GM18507 (cell line): ENCODE measurements around the gene THSD4.

ENCODE experiments used
- DNase-seq: peaks from one replicate; pipeline ENCODE4 v3.0.0; 2011; ENCODE audit warnings: low read depth; ENCODE audit not compliant: insufficient read length; ENCODE audit errors: extremely low spot score
- FAIRE-seq: peaks from 2 replicates; lab custom pipeline; 2011; peaks lifted over from hg19 to GRCh38; lab: Jason Lieb, UNC

The THSD4 gene

GRCh38 chr15:71688509-71689094, 573.3 kb downstream of the THSD4 start:
- FAIRE-seq (no peak), DNase-seq (no peak)

DNA sequence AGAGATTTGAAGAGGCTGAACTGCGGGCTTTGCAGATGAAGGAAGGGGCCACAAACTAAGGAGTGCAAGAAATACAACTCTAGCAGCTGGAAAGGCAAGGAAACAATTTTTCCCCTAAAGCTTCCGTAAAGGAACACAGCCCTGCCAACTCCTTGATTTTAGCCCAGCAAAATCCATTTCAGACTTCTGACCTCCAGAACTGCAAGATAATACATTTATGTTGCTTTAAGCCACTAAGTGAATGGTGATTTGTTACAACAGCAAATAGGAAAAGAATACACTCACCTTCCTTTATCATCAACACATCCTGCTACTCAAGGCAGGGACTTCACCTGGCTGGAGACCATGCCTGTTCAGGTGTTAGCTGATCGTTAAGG, 575.8 kb downstream of the THSD4 start:
- DNase-seq (no peak), FAIRE-seq (no peak)

DNA sequence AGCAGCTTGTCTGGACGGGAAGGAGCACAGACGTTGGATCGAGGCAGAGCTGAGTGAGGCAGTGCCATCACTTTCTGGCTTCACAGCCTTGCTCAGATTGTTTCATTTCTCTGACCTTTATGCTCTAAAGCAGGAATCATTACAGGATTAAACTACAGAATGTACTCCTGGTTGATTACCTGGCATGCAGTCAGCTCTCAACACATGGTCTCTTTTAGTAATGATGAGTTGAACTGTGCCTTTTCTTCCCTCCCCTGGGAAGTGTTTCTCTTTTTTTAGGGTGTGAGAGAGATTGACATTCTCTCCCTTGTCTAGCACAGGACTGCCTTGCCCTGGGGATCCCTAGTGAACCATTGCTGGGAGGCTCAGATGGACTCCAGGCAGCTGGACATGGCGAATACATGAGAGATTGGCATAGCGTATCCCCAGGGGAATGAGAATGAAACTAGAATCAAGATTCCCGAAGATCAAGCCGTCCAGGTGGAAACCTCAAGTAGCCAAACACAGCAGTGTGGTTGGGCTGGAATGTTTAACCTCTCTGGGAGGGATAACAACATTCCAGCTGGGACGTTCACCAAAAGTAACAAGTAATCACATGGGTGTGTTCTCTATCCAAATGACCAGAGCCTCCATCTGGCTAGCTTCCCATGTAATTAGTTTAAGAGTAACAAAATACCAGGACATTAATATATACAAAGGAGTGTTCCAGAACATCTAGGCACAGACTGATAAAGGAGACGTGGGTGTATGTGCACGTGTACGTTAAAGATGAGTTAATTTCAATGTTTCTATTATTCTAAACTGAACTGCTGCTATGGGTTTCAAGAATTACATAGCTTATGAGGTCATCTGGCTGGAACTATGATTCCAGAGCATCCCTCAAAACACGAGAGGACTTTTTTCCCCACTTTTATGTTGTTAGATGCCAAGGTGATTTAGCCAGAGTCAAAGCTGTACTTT, 576.5 kb downstream of the THSD4 start:
- no peak for FAIRE-seq
- DNase-seq: no peak

- DNase-seq (no peak), FAIRE-seq (no peak)
Observed at GRCh38 chr15:71697236-71697635, 582.0 kb downstream of the THSD4 start.

DNA sequence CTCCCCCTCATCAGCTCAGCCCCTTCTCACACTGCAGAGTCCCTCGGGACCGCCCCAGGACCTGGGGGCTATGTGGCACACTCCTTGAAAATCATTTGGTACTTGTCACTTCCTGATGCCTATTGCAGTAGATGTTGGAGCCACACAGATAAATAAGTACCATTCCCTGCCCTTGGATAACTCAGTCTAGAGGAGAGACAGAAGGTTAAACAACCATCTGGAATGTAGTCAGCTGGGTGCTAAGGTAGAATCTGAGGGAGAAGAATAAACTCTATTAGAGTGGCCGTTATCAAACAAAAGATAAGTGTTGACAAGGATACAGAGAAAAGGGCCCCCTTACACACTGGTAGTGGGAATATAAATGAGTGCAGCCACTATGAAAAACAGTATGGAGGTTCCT, 582.8 kb downstream of the THSD4 start:
- DNase-seq (no peak), FAIRE-seq (no peak)

- FAIRE-seq: no peak
- DNase-seq: no peak
Observed at GRCh38 chr15:71698742-71699141, 583.5 kb downstream of the THSD4 start.

DNA sequence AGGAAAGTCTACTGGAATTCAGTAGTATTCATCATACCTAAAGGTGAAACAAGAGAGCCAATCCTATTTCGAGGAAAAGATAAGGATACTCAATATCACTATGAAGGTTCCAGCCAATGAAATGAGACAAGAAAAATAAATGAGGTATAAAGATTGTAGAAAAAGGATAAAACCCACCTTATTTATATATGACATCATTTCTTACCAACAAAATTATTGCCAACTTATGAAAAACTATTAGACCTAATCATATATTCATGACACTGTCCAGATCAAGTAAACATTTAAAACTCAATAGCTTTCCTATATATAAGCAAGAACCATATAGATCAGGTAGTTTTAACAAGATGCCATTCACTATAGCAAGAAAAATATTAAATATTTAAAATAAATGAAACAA, 584.7 kb downstream of the THSD4 start:
- FAIRE-seq (no peak), DNase-seq (no peak)

- FAIRE-seq (no peak), DNase-seq (no peak)
Observed at GRCh38 chr15:71701808-71702207, 586.5 kb downstream of the THSD4 start.

- DNase-seq (no peak), FAIRE-seq (no peak)
Observed at GRCh38 chr15:71702496-71702895, 587.2 kb downstream of the THSD4 start.

- FAIRE-seq (no peak), DNase-seq (no peak)
Observed at GRCh38 chr15:71705151-71705550, 589.9 kb downstream of the THSD4 start.

GRCh38 chr15:71706461-71707229, 591.4 kb downstream of the THSD4 start:
- no peak for FAIRE-seq
- no peak for DNase-seq

- DNase-seq (no peak), FAIRE-seq (no peak)
Observed at GRCh38 chr15:71707230-71708050, 592.2 kb downstream of the THSD4 start.

GRCh38 chr15:71708051-71708429, 592.8 kb downstream of the THSD4 start:
- FAIRE-seq: no peak
- no peak for DNase-seq

DNA sequence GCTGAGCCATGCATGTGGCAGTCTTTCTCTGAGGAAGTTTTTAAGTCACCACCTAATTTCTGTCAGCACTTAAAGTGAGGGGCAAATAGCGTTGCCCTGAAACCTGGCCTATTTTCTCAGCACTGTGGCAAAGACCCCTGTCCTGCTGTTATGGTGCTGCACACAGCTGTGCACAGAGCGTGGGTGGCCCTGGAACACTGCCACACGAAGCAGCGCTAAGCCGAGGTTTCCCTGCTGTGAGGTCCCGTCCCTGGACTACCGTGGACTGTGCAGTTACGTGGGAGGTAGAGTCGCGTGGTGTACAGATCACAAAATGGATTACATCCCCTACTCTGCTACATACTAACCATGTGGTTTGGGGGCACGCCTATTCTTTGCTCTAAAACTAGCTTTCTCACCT, 593.5 kb downstream of the THSD4 start:
- DNase-seq (no peak), FAIRE-seq (no peak)

DNA sequence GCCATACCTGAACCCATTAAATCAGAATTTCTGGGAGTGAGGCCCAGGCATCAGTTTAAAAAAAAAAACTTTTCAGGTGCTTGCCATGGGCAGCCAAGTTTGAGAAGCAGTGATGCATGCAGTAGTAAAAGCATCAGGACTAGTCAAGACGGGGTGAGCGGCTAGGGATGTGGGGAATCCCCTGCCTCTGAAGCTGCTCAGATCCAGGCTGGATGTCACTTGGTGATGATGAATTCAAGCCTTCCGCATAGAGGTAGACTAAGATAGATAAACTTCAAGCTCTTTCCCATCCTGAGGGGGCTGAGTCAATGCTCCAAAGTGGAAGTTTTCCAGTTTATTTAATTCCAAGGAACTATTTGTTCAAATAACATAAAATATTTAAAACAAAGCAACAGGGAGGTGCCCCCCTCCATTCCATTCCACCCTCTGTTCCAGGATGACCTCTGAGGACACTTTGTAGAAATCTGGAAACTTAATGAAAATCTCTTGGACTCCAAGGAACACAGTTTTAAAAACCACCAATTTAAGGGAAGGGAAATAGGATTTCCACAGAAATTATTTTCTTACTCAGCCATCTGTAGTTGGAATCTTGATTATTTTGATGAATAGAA, 594.6 kb downstream of the THSD4 start:
- FAIRE-seq: no peak
- DNase-seq: no peak

GRCh38 chr15:71712182-71712581, 596.9 kb downstream of the THSD4 start:
- FAIRE-seq: no peak
- DNase-seq: no peak

DNA sequence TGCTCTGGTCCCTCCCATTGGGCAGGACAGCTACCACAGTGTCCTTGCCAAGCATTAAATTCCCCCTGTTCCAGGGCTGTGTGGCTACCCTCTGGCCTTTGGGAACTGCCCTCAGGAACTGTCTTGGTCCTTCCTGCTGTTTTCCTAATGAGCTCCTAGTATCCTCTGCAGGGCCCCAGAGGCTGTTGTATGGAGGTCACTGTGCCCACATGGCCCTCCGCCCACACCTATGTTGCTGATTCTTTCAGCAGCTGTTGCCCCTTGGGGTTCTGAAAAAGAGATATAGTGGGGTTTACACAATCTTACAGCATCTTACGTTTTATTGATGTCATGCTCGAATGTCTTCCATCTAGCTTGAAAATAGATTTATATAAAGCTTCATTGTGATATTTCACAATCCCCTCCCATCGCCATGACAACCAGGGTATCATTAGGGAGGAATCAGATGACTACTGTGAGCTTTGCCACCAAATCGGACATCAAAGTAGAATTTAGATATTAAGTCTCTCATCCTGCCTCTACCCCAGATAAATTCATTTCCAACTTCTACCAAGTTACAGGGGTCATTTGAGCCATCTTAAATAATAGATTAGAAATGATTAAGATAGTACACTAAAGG, 598.0 kb downstream of the THSD4 start:
- DNase-seq (no peak), FAIRE-seq (no peak)

- no peak for FAIRE-seq
- no peak for DNase-seq
Observed at GRCh38 chr15:71715914-71716313, 600.6 kb downstream of the THSD4 start.

GRCh38 chr15:71716990-71717389, 601.7 kb downstream of the THSD4 start:
- FAIRE-seq (no peak), DNase-seq (no peak)
